ENCODE measurements around the gene CASP8. TPM values are rescaled to one million over a fixed set of nuclear protein-coding genes. Genes with fewer than 3 reads are reported as not detected.

The CASP8 gene
- total RNA-seq, 1 experiment from 2014 or later, result 67.1 TPM

- peaks cover 53% of the 10 kb centered on the region for H3K36me3 Mint-ChIP-seq (ENCODE audit: insufficient read depth, unreplicated experiment)
- peak overlapping the region; percentile 97 for H3K27ac Mint-ChIP-seq (ENCODE audit: unreplicated experiment)
- peaks cover 27% of the 10 kb centered on the region for H3K4me1 Mint-ChIP-seq (ENCODE audit: low read depth, unreplicated experiment)
- CTCF ChIA-PET, result interaction anchor here (0.6 to 2.7 kb wide), 10 partner anchors 14 to 530 kb away, joined by 3 to 61 read pairs (median 6); partner anchors contain the start of gene CASP10
- intact Hi-C loops (cut with micrococcal nuclease; ENCODE audit: unreplicated experiment), result loop anchor here (5.0 to 10.0 kb wide), 3 partner anchors 332 to 411 kb away; partner anchors contain the start of genes NIF3L1, PPIL3 and TMEM237
- BruUV-seq (replicated peaks), result TSS peak; percentile 64
- H3K27me3 Mint-ChIP-seq (ENCODE audit: unreplicated experiment), result no peaks in the 10 kb centered on the region
- no peak for TF ChIP-seq CTCF (IDR thresholded peaks at IDR 0.05; ENCODE audit: unreplicated experiment)
- H3K9me3 Mint-ChIP-seq (ENCODE audit: low read depth, unreplicated experiment), result no peaks in the 10 kb centered on the region
- peak overlapping the region; percentile 93 for H3K4me3 Mint-ChIP-seq (ENCODE audit: low read depth, unreplicated experiment)
- DNase-seq, result no peak
Observed at GRCh38 chr2:201233812-201234662, 26.3 kb upstream of the CASP8 start.

GRCh38 chr2:201234663-201235135 is 25.6 kb upstream of the CASP8 start:
- TF ChIP-seq CTCF (IDR thresholded peaks at IDR 0.05; ENCODE audit: unreplicated experiment), result no peak
- no peak for DNase-seq
- H3K36me3 Mint-ChIP-seq (ENCODE audit: insufficient read depth, unreplicated experiment), result peaks cover 60% of the 10 kb centered on the region
- no peaks in the 10 kb centered on the region for H3K27me3 Mint-ChIP-seq (ENCODE audit: unreplicated experiment)
- no peaks in the 10 kb centered on the region for H3K9me3 Mint-ChIP-seq (ENCODE audit: low read depth, unreplicated experiment)
- peak overlapping the region; percentile 93 for H3K4me3 Mint-ChIP-seq (ENCODE audit: low read depth, unreplicated experiment)
- CTCF ChIA-PET, result interaction anchor here (0.7 kb wide), 2 partner anchors 214 to 530 kb away, joined by 3 read pairs; no protein-coding TSS in a partner anchor
- H3K27ac Mint-ChIP-seq (ENCODE audit: unreplicated experiment), result no peak overlapping the region
- H3K4me1 Mint-ChIP-seq (ENCODE audit: low read depth, unreplicated experiment), result peaks cover 27% of the 10 kb centered on the region
- BruUV-seq (replicated peaks), result no TSS peak
- intact Hi-C loops (cut with micrococcal nuclease; ENCODE audit: unreplicated experiment), result loop anchor here (5.0 to 10.0 kb wide), 3 partner anchors 332 to 410 kb away; partner anchors contain the start of genes NIF3L1, PPIL3 and TMEM237

GRCh38 chr2:201235860-201236811 is 24.2 kb upstream of the CASP8 start:
- BruUV-seq (replicated peaks), result no TSS peak
- peak; percentile 53 for DNase-seq
- intact Hi-C loops (cut with micrococcal nuclease; ENCODE audit: unreplicated experiment), result loop anchor here (1.0 to 10.0 kb wide), 3 partner anchors 23 to 409 kb away; partner anchors contain the start of gene TMEM237
- Mint-ChIP-seq H3K27ac (ENCODE audit: unreplicated experiment) (peak overlapping the region; percentile 48), H3K36me3 (ENCODE audit: insufficient read depth, unreplicated experiment) (peaks cover 74% of the 10 kb centered on the region), H3K4me1 (ENCODE audit: low read depth, unreplicated experiment) (peaks cover 27% of the 10 kb centered on the region), H3K9me3 (ENCODE audit: low read depth, unreplicated experiment) (peaks cover 6% of the 10 kb centered on the region), H3K27me3 (ENCODE audit: unreplicated experiment) (no peaks in the 10 kb centered on the region), H3K4me3 (ENCODE audit: low read depth, unreplicated experiment) (peak overlapping the region; percentile 93)
- peak; percentile 72 for TF ChIP-seq CTCF (IDR thresholded peaks at IDR 0.05; ENCODE audit: unreplicated experiment)
- CTCF ChIA-PET, result interaction anchor here (0.7 kb wide), 2 partner anchors 24 to 128 kb away, joined by 3 to 4 read pairs; partner anchors contain the start of gene CASP8

Data from Calu3 (cell line).